Measurements from ENCODE around the gene TSC2. TPM values are rescaled to one million over a fixed set of nuclear protein-coding genes. Genes with fewer than 3 reads are reported as not detected.

Gene TSC2
- polyA plus RNA-seq, 1 donor (not counting 4 experiments of a cell fraction or from before 2014, with no cell fraction given) = 22.6 TPM

DNA sequence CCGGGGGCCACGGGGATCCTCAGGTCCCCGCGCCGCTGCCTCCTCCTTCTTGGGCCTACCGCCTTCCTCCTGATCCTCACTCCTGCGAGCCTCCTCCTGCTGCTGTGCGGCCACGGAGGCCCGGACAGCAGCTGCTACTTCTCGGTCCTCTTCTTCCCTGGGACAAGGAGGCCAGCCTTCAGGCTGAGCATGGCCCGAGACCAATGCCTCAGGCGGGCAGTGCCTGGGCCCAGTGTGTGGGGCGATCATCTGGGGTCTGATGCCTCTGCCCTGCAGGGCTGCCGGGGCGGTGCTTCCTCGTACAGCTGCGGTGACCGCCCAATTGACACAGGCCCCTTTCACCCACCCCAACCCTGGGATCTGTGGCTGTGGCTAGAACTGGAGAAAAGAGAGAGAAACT is 46.8 kb upstream of the TSC2 start:
- dilution Hi-C loops (cut with MboI; ENCODE audit: extremely low pct_ligation_motif_present, low sequenced_read_pairs) = no loop called here
- Histone ChIP-seq H3K4me1 (ENCODE audit: control insufficient read depth, extremely low read depth, insufficient read depth, low read length) (peaks cover 9% of the 10 kb centered on the region), H3K79me2 (ENCODE audit: control insufficient read depth, insufficient read depth, low read length) (peaks cover 45% of the 10 kb centered on the region), H3K36me3 (ENCODE audit: control insufficient read depth in 2 of 2, extremely low read depth in 1 of 2, insufficient read depth in 2 of 2, low read length in 2 of 2) (peaks cover 47 to 69% of the 10 kb centered on the region in 2 experiments), H4K20me1 (ENCODE audit: control insufficient read depth, extremely low read depth, insufficient read depth, low read length) (peaks cover 43% of the 10 kb centered on the region), H3K9me3 (ENCODE audit: control insufficient read depth, low read depth, low read length) (no peaks in the 10 kb centered on the region), H3K4me2 (ENCODE audit: control insufficient read depth, extremely low read depth, insufficient read depth, low read depth, low read length) (no peak overlapping the region), H3K9ac (ENCODE audit: control insufficient read depth, extremely low read depth, insufficient read depth, low read length) (no peak overlapping the region), H2AFZ (ENCODE audit: control insufficient read depth, low read length) (no peak overlapping the region), H3K27me3 (ENCODE audit: control insufficient read depth, extremely low read depth, insufficient read depth, low read length) (no peaks in the 10 kb centered on the region), H3K4me3 (ENCODE audit: control insufficient read depth in 2 of 3, extremely low read depth in 1 of 3, insufficient read depth in 2 of 3, low read depth in 1 of 3, low read length in 3 of 3) (no peak overlapping the region), H3K27ac (ENCODE audit: control insufficient read depth, insufficient read depth, low read length) (no peak overlapping the region), H3K9me1 (ENCODE audit: control insufficient read depth, extremely low read depth, insufficient read depth, low read length) (no peaks in the 10 kb centered on the region)
- DNase-seq (ENCODE audit: low read depth, low spot score) (no peak), FAIRE-seq (no peak)
- TF ChIP-seq, protein P1, sequence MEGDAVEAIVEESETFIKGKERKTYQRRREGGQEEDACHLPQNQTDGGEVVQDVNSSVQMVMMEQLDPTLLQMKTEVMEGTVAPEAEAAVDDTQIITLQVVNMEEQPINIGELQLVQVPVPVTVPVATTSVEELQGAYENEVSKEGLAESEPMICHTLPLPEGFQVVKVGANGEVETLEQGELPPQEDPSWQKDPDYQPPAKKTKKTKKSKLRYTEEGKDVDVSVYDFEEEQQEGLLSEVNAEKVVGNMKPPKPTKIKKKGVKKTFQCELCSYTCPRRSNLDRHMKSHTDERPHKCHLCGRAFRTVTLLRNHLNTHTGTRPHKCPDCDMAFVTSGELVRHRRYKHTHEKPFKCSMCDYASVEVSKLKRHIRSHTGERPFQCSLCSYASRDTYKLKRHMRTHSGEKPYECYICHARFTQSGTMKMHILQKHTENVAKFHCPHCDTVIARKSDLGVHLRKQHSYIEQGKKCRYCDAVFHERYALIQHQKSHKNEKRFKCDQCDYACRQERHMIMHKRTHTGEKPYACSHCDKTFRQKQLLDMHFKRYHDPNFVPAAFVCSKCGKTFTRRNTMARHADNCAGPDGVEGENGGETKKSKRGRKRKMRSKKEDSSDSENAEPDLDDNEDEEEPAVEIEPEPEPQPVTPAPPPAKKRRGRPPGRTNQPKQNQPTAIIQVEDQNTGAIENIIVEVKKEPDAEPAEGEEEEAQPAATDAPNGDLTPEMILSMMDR (optimal IDR thresholded peaks at IDR 0.05 in 1 of 3, IDR thresholded peaks at IDR 0.05 in 1 of 3, conservative IDR thresholded peaks at IDR 0.05 in 1 of 3; ENCODE audit: extremely low read depth in 1 of 3, insufficient read depth in 2 of 3, low read length in 3 of 3) = no peak
- no peak for TF ChIP-seq EZH2 (IDR thresholded peaks at IDR 0.05; ENCODE audit: low read length)

DNA sequence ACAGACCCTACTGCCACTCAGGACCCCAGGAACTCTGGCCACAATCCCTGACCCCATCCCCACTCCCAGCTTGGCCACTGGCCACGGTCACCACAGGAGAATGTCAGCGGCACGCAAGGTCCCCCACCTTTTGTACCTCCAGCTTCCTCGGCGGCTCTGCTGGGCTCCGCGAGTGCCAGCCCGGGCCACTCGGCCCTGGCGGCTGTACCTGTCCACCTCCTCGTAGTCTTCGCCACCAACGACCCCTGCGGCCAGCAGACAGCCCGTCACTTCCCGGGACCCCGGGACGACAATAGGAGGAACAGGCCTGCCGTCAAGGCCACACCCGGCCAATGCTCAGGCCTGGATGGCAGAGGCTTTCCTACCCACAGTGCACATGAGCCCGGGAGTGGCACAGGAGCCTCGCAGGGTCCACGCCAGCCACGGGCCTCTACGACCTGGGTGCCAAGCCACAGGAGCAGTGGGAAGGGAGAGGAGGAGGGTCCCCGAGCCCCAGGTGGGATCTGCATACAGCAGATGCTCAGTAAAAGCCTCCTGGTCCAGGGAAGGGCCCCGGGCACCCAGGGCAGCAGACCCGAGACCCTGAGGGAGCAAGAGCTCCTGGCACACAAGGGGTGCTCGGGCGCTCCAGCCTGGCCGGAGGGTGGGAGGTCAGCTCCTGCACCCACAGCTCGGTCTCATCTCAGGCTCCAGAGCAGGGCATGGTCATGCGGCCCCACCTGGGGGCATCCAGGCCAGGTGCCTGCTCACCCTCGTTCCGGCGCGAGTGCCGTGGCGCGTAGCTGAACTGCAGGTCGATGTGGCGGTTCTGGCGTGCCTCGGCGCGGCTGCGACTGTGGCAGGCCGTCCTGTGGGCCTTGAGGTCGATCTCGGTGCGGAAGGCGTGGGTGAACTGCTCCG is 46.1 kb upstream of the TSC2 start:
- TF ChIP-seq EZH2 (IDR thresholded peaks at IDR 0.05; ENCODE audit: low read length) = no peak
- TF ChIP-seq, protein P1 (optimal IDR thresholded peaks at IDR 0.05 in 1 of 3, IDR thresholded peaks at IDR 0.05 in 1 of 3, conservative IDR thresholded peaks at IDR 0.05 in 1 of 3; ENCODE audit: extremely low read depth in 1 of 3, insufficient read depth in 2 of 3, low read length in 3 of 3) = no peak
- Histone ChIP-seq H4K20me1 (ENCODE audit: control insufficient read depth, extremely low read depth, insufficient read depth, low read length) (peaks cover 48% of the 10 kb centered on the region), H3K79me2 (ENCODE audit: control insufficient read depth, insufficient read depth, low read length) (peaks cover 52% of the 10 kb centered on the region), H3K27me3 (ENCODE audit: control insufficient read depth, extremely low read depth, insufficient read depth, low read length) (no peaks in the 10 kb centered on the region), H3K4me1 (ENCODE audit: control insufficient read depth, extremely low read depth, insufficient read depth, low read length) (peaks cover 14% of the 10 kb centered on the region), H3K9me3 (ENCODE audit: control insufficient read depth, low read depth, low read length) (no peaks in the 10 kb centered on the region), H3K27ac (ENCODE audit: control insufficient read depth, insufficient read depth, low read length) (no peak overlapping the region), H3K36me3 (ENCODE audit: control insufficient read depth in 2 of 2, extremely low read depth in 1 of 2, insufficient read depth in 2 of 2, low read length in 2 of 2) (peaks cover 42 to 76% of the 10 kb centered on the region in 2 experiments), H2AFZ (ENCODE audit: control insufficient read depth, low read length) (no peak overlapping the region), H3K4me3 (ENCODE audit: control insufficient read depth in 2 of 3, extremely low read depth in 1 of 3, insufficient read depth in 2 of 3, low read depth in 1 of 3, low read length in 3 of 3) (no peak overlapping the region), H3K4me2 (ENCODE audit: control insufficient read depth, extremely low read depth, insufficient read depth, low read depth, low read length) (no peak overlapping the region), H3K9ac (ENCODE audit: control insufficient read depth, extremely low read depth, insufficient read depth, low read length) (no peak overlapping the region), H3K9me1 (ENCODE audit: control insufficient read depth, extremely low read depth, insufficient read depth, low read length) (no peaks in the 10 kb centered on the region)
- dilution Hi-C loops (cut with MboI; ENCODE audit: extremely low pct_ligation_motif_present, low sequenced_read_pairs) = no loop called here
- FAIRE-seq (no peak), DNase-seq (ENCODE audit: low read depth, low spot score) (no peak)

Data from keratinocyte (primary cell).